Ureter (tissue), 1 donor: ENCODE results near the gene TMEM184B. TPM values are rescaled to one million over a fixed set of nuclear protein-coding genes. Genes with fewer than 3 reads are reported as not detected.

Source experiments
- DNase-seq: peaks from one replicate; pipeline ENCODE4 v3.0.0-alpha.2; 2020; ENCODE audit warnings: low spot score
- total RNA-seq: library from RNA; stranded (reverse); gene quantifications from one replicate; pipeline ENCODE4 v1.2.4, GENCODE V29; 2023
- donor health status: DM: yes; HTN: yes; CAD: no.

TMEM184B gene
- total RNA-seq, 1 donor from 2014 or later: 77.7 TPM

DNA sequence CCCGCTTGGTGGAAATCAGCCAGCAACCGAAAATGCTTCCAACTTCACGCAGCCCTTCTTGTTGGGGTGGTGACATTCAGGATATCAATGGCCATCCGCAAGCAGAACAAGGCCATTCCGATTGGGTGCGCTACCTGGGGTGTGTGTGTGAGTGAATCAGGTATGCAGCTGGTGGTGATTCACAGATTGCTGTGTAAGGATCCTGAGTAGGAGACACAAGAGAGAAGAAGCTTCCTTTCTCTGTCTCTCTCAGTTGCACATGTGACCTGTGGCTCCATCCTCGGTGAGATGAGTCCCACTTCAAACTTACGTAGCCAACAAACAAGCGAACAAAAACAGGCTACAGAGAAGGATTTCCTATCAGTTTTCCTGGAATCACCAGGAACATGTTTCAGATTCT lies 9.6 kb upstream of the TMEM184B start:
- DNase-seq: no peak

DNA sequence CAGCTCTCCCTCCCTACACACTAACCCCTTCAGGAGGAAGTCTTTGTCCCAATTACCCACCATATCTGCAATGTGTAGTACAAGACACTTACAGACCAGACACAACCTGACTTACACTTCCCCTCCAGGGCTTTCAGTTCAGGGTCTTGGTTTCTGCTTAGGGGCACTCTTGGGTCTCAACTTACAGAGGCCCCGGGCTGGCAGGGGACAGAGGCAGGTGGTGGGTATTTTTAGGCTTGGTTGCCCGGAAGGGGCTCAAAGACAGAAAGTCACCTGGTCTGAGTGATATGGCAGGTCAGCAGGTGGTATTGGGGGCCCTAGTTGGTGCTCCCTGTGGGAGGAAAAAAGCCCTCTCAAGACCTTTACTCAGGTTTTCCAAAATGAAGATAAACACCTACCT lies 3.4 kb upstream of the TMEM184B start:
- no peak for DNase-seq

GRCh38 chr22:38273135-38273826 lies 471 bp upstream of the TMEM184B start:
- no peak for DNase-seq

GRCh38 chr22:38271927-38272372 lies 860 bp downstream of the TMEM184B start:
- peak; percentile 67 for DNase-seq

- no peak for DNase-seq
Measured at GRCh38 chr22:38271101-38271500, 1.7 kb downstream of the TMEM184B start.

GRCh38 chr22:38270091-38270992 lies 2.5 kb downstream of the TMEM184B start:
- DNase-seq: no peak

DNA sequence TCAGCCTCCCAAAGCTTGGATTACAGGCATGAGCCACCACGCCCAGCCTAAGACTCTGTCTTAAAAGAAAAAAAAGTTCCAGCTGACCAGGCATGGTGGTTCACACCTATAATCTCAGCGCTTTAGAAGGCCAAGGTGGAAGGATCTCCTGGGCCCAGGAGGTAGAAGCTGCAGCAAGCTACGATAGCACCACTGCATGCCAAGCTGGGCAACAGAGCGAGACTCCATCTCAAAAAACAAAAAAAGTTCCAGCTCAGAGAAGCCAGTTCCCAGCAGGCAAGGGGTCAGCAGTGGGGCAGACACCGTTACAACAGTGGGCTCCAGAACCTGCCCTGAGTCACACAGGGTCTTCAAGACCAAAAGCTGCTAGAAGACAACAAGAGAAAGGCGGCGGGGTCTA lies 3.3 kb downstream of the TMEM184B start:
- no peak for DNase-seq

- DNase-seq: no peak
Measured at GRCh38 chr22:38267086-38267485, 5.7 kb downstream of the TMEM184B start.

DNA sequence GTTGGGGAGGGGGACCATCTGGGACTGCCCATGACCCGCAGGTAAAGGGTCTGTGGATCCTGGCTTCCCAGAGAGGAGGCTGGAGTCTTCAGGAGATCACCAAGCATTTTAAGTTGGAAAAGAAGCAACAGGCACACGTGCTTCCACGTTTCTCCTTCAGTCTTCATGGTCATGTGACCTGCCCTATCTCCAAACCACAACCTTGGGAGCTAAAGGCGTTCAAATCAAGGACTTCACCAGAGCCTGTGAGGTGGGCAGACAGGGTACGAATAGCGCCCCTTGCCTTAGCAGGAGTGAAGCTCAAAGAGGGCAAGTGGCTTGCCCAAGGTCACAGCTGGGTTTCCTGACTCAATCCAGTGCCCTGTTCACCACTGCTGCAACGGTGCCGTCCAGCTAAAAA lies 6.7 kb downstream of the TMEM184B start:
- no peak for DNase-seq

DNA sequence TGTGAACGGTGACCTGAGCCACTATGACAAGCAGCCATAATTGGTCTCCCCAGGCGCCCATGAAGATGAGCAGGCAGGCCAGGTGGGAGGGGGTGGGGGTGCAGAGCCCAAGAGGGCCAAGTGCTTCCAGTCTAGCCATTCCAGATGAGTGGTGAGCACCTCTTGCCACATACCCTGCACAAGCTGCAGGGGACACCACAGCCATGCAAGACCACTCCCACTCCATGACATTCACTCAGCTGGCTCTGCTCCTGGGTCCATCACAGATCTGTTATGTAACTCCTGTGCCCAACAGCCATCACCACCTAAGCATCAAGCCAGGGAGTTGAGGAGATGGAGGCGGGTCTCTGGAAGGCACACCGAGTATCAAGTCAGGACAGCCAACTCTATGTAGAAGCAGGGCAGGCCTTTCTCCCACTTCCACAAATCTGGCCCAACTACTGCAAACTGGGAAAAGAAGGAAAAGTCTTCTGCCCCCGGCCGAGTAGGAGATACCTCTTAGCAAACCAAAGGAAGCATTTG lies 8.4 kb downstream of the TMEM184B start:
- no peak for DNase-seq

GRCh38 chr22:38262051-38262795 lies 10.6 kb downstream of the TMEM184B start:
- DNase-seq: no peak

GRCh38 chr22:38260761-38261681 lies 11.8 kb downstream of the TMEM184B start:
- no peak for DNase-seq

GRCh38 chr22:38259370-38259769 lies 13.4 kb downstream of the TMEM184B start:
- no peak for DNase-seq

- no peak for DNase-seq
Measured at GRCh38 chr22:38258895-38259294, 13.9 kb downstream of the TMEM184B start.

DNA sequence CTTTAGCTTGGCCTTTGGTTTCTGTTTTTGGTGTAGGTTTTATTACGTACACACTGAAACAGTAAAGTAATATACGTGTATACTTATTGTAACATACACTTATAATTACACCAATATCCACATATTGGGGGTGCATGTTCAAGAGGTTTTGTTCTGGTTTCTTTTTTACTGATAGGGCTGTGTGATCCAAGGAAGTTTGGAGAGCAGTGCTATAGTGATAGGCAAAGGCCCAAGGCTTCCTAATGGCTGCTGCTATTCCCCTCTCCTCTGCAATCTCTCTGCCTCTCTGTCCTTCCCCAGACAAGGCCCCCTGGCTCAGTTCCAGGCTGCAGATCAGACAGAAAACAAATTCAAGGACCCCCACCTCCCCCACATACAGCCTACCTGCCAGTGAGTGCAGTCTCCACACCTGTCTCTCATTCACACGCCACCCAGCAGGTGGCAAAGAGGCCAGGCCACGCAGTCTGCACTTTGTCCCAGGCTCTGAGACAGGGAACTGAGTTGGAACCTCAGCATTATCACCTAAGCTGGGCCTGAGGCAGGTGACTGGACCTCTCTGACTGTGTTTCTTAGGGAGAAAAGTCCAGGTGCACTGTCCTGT lies 15.1 kb downstream of the TMEM184B start:
- DNase-seq: no peak

DNA sequence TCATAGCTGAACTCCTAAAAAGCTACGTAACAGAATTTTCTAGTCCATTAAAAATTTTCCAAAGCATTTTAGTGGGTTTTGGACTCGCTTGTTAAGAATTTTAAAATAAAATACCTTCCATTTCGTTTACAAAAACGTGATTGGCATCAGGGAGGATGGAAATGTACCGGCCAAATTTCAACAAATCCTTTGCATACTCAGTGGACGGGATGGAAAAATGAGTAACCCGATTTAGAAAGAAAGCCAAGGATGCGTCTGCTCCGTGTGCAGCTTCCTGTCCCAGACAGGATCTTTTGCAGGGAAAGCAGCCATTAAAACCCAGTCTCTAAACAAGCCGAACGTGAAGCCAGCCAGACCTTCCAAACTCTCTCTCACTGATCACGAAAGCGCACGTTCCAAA lies 15.6 kb downstream of the TMEM184B start:
- DNase-seq: no peak

DNA sequence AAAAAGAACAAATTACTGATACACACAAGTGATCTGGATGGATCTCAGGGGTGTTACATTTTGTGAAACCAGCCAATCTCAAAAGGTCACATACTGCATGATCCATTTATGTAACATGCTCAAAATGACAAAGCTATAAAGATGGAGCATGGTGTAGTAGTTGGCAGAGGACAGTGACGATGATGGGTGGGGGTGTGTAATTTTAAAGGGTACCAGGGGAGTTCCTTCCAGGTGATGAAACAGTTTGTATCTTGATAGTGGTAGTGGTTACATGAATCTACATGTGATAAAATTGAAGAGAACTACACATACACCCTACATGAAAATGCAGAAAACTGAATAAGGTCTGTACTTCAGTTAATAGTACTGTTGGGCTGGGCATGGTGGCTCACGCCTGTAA lies 17.1 kb downstream of the TMEM184B start:
- no peak for DNase-seq

DNA sequence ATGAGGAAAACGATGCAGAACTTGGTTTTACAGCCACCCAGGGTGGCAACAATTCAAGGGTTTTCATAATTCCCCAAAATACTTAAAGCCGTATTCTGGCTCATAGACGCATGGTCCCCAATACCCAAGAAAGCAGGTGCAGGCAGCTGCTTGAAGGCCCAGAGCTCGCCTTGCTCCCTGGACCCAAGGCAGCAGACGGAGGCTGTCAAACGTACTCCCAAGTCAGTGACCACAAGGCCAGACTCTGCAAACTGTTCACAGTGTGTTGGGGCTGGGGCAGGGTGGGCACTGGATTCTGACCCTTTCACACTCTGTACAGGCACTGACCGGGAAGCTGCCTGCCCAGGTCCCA lies 21.5 kb downstream of the TMEM184B start:
- no peak for DNase-seq

DNA sequence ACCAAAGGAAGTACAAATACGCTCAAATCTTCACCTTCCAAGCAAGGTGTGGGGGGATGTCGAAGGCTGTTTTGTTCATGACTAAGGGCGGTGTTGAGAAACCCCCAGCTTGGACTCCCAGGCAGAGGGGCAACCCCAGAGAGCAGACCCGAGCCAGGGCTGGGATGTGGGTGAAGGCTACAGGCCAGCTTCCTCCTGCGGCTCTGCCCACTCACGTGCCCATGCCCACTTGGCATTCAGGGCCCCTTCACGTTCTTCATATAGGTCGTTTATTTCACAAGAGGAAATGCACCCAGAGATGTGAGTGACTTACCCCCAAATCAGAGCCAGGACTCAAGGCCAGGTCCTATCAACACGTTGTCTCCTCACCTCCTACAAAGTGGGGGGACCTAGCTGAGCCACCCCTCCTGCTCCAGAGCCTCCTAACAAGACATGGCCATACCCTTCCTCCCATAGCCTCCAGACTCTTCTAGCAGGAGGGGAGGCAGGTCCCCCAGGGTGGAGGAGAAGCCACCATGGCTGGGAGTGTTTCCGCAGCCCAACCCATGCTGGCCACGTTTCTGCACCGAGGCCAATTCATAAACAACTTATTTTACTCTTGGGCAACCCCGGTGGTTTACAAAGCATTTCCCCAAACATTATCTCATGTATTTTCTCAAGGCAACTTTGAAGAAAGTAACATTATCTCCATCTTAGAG lies 22.0 kb downstream of the TMEM184B start:
- no peak for DNase-seq
